GM12878 (cell line): ENCODE data around the gene OTOG. TPM values are rescaled to one million over a fixed set of nuclear protein-coding genes. Genes with fewer than 3 reads are reported as not detected.

Experiments
- ATAC-seq: fragments of 200-7000 bp; cut with Tn5 transposase; 3 replicates; pipeline ENCODE4 v1.9.1; 2020; ENCODE audit warnings: mild to moderate bottlenecking, moderate library complexity
- BruUV-seq: library from RNA; stranded (reverse); fragments of 400-500 nt; replicated peaks from 2 replicates; lab custom pipeline; 2021; lab: Mats Ljungman, UMichigan
- CTCF ChIA-PET: fragments of 300-600 bp; sonication (Branson Sonifier 250); formaldehyde crosslinking; extraction: SDS; loops from one replicate; lab custom pipeline; 2021; ENCODE audit warnings: inconsistent platforms; lab: Yijun Ruan, JAX
- POLR2A ChIA-PET: fragments of 350-600 bp; formaldehyde crosslinking; extraction: SDS; loops from one replicate; lab custom pipeline; 2021; ENCODE audit warnings: inconsistent platforms; lab: Charles Lee
- RAD21 ChIA-PET: fragments of 300-600 bp; sonication (Branson Sonifier 250); formaldehyde crosslinking; loops from one replicate; lab custom pipeline; 2023; ENCODE audit warnings: antibody characterized with exemption; ENCODE audit not compliant: unreplicated experiment; lab: Charles Lee
- SMC1A ChIA-PET: fragments of 300-600 bp; sonication (Branson Sonifier 250); formaldehyde crosslinking; loops from one replicate; lab custom pipeline; 2023; ENCODE audit not compliant: unreplicated experiment, uncharacterized antibody; lab: Charles Lee
- DNase-seq: peaks from one replicate; pipeline ENCODE4 v3.0.0-alpha.2; 2011; ENCODE audit warnings: low read depth, low spot score
- FAIRE-seq: peaks from 3 replicates; lab custom pipeline; 2011; peaks lifted over from hg19 to GRCh38; lab: Jason Lieb, UNC
- H2AFZ ChIP-seq: 2 replicates; pipeline ENCODE4 v1.6.0; 2011; ENCODE audit warnings: low read depth, low read length, control low read depth; ENCODE audit not compliant: control insufficient read depth
- H3K27ac ChIP-seq: 2 replicates; pipeline ENCODE4 v1.5.1; 2011; ENCODE audit warnings: control low read depth; ENCODE audit not compliant: control insufficient read depth, insufficient read depth
- H3K27me3 ChIP-seq, 2 experiments: replicated peaks in 1 of 2; 2 replicates each; pipeline versions ENCODE4 v1.6.0 to v1.6.1; 2011; ENCODE audit warnings: low read length in 1 of 2; ENCODE audit not compliant: control insufficient read depth in 2 of 2, insufficient read depth in 2 of 2
- H3K36me3 ChIP-seq, 2 experiments: 2 replicates each; pipeline ENCODE4 v1.5.1; 2011; ENCODE audit warnings: low read length in 1 of 2; ENCODE audit not compliant: control insufficient read depth in 2 of 2, insufficient read depth in 2 of 2
- H3K4me1 ChIP-seq: 2 replicates; pipeline ENCODE4 v1.6.1; 2011; ENCODE audit warnings: mild to moderate bottlenecking, low read length, moderate library complexity, mixed read lengths; ENCODE audit not compliant: control insufficient read depth, insufficient read depth
- H3K4me2 ChIP-seq: 2 replicates; pipeline ENCODE4 v1.6.0; 2011; ENCODE audit warnings: control low read depth; ENCODE audit not compliant: control insufficient read depth, insufficient read depth
- H3K4me3 ChIP-seq: fragments of 200-600 bp; sonication (generic); 2 replicates; pipeline ENCODE4 v1.5.1; 2016
- H3K79me2 ChIP-seq: 2 replicates; pipeline ENCODE4 v1.6.0; 2011; ENCODE audit warnings: low read length; ENCODE audit not compliant: control insufficient read depth, insufficient read depth
- H3K9ac ChIP-seq: 2 replicates; pipeline ENCODE4 v1.8.0; 2011; ENCODE audit warnings: low read length, control low read depth, mixed read lengths; ENCODE audit not compliant: control insufficient read depth, insufficient read depth
- H3K9me3 ChIP-seq: replicated peaks from 3 replicates; pipeline ENCODE4 v1.5.1; 2011; ENCODE audit warnings: mild to moderate bottlenecking, low read length; ENCODE audit not compliant: control insufficient read depth, insufficient read depth
- H4K20me1 ChIP-seq: 2 replicates; pipeline ENCODE4 v1.6.0; 2011; ENCODE audit not compliant: control insufficient read depth, insufficient read depth
- ATF3 ChIP-seq: IDR thresholded peaks from 2 replicates; pipeline ENCODE4 v1.6.1; 2011; ENCODE audit warnings: low read depth, mild to moderate bottlenecking, low read length, moderate library complexity, borderline replicate concordance; ENCODE audit errors: extremely low read depth
- HDAC2 ChIP-seq: fragments of 200-600 bp; sonication (generic); IDR thresholded peaks from 2 replicates; pipeline ENCODE4 v1.6.1; 2017
- PAX5 ChIP-seq: IDR thresholded peaks from 2 replicates; pipeline ENCODE4 v1.6.1; 2011; ENCODE audit warnings: low read depth, low read length, borderline replicate concordance
- POLR2AphosphoS2 ChIP-seq: IDR thresholded peaks from 2 replicates; pipeline ENCODE4 v1.6.1; 2011; ENCODE audit warnings: low read depth, mild to moderate bottlenecking, low read length, improper control_type of control experiment, moderate library complexity
- STAT1 ChIP-seq: fragments of 450-650 bp; conservative IDR thresholded peaks from 2 replicates; pipeline ENCODE4 v1.6.1; 2014; ENCODE audit warnings: antibody characterized with exemption, mild to moderate bottlenecking
- ZSCAN29 ChIP-seq: fragments of 450-650 bp; IDR thresholded peaks from 2 replicates; pipeline ENCODE4 v1.6.1; 2017; ENCODE audit warnings: mild to moderate bottlenecking, moderate library complexity
- WGBS: methylation state at CpG from one replicate; pipeline ENCODE4 v1.1.6; 2016; ENCODE audit warnings: low lambda C conversion rate; ENCODE audit not compliant: insufficient replicate concordance, insufficient coverage; ENCODE audit errors: missing lambda C conversion rate; 5-methylcytosine and 5-hydroxymethylcytosine counted together
- in situ Hi-C: fragments of 300-500 bp; cut with MboI; formaldehyde crosslinking; loops from 9 replicates; pipeline ENCODE4 v1.14.3; 2018; ENCODE audit warnings: mixed read lengths
- intact Hi-C: fragments of 100-400 bp; cut with micrococcal nuclease; formaldehyde crosslinking; loops from one replicate; pipeline ENCODE4 v1.14.2; 2022; ENCODE audit not compliant: unreplicated experiment
- polyA plus RNA-seq, 11 experiments: library from polyadenylated mRNA; depleted of rRNA in 4 of 11; unstranded in 6 of 11; stranded (reverse) in 5 of 11; fragments of >200 nt; fragmentation: Nextera tagmentation in 4 of 11; fragmentation: Illumina TruSeq in 1 of 11; extraction: Ambion mirVana in 4 of 11; extraction: Trizol in 1 of 11; gene quantifications; 1 replicate in 1 of 11; 2 replicates in 10 of 11; pipeline versions ENCODE4 v1.2.1 to v1.2.3, GENCODE V29; 2011 to 2016; ENCODE audit warnings: inconsistent platforms in 2 of 11, missing spikeins in 2 of 11, low read depth in 1 of 11
- total RNA-seq, 4 experiments: library from RNA; depleted of rRNA in 3 of 4; stranded (reverse); fragments of >200 nt in 3 of 4; fragmentation: Illumina TruSeq in 1 of 4; extraction: Trizol in 1 of 4; gene quantifications; 2 replicates each; pipeline versions ENCODE4 v1.2.1 to v1.2.3, GENCODE V29; 2013 to 2021

The OTOG gene
- total and polyA plus RNA-seq, 10 of the 15 experiments (the other 5 are each of a cell fraction or from before 2014, with no cell fraction given): not detected

GRCh38 chr11:17604915-17605233, 57.8 kb downstream of the OTOG start:
- Histone ChIP-seq H3K79me2 (no peaks in the 10 kb centered on the region), H3K27me3 (no peaks in the 10 kb centered on the region), H4K20me1 (no peaks in the 10 kb centered on the region), H3K27ac (no peak overlapping the region), H3K4me2 (no peak overlapping the region), H3K4me3 (no peak overlapping the region), H3K9me3 (no peaks in the 10 kb centered on the region), H3K36me3 (no peaks in the 10 kb centered on the region), H2AFZ (no peak overlapping the region), H3K4me1 (no peaks in the 10 kb centered on the region), H3K9ac (no peak overlapping the region)
- CTCF ChIA-PET: interaction anchor here (1.2 kb wide), 1 partner anchor 374 kb away, joined by 4 read pairs; no protein-coding TSS in a partner anchor
- FAIRE-seq: no peak
- POLR2A ChIA-PET: no interaction called here
- no peak for ATAC-seq
- TF ChIP-seq ATF3: no peak
- SMC1A ChIA-PET: no interaction called here
- no TSS peak for BruUV-seq
- WGBS: 15% methylated on average over 6 of the region's 6 CpGs
- DNase-seq: no peak
- RAD21 ChIA-PET: no interaction called here
- intact Hi-C loops: no loop called here
- in situ Hi-C loops: no loop called here

GRCh38 chr11:17605651-17606122, 58.6 kb downstream of the OTOG start:
- TF ChIP-seq HDAC2: no peak
- TF ChIP-seq ZSCAN29: no peak
- no peak for TF ChIP-seq STAT1
- no peak for TF ChIP-seq POLR2AphosphoS2
- no peak for TF ChIP-seq PAX5
- ChIA-PET POLR2A (no interaction called here), SMC1A (no interaction called here), RAD21 (no interaction called here), CTCF (no interaction called here)
- Histone ChIP-seq H3K27me3 (no peaks in the 10 kb centered on the region), H4K20me1 (no peaks in the 10 kb centered on the region), H3K36me3 (no peaks in the 10 kb centered on the region), H3K79me2 (no peaks in the 10 kb centered on the region), H3K4me1 (no peaks in the 10 kb centered on the region), H3K9ac (no peak overlapping the region), H3K9me3 (no peaks in the 10 kb centered on the region), H2AFZ (no peak overlapping the region), H3K4me3 (no peak overlapping the region), H3K4me2 (no peak overlapping the region), H3K27ac (no peak overlapping the region)
- ATAC-seq: no peak
- in situ Hi-C loops (no loop called here), intact Hi-C loops (no loop called here)
- WGBS: 53% methylated on average over 16 of the region's 17 CpGs
- no peak for FAIRE-seq
- DNase-seq: no peak
- no TSS peak for BruUV-seq
